IPS-NIHi7 (cell line): Measurements from ENCODE around the gene FIBIN.
"Not testable (repeated sequence)": the region's sequence is repeated elsewhere in the genome, so short reads cannot be mapped to it uniquely, and the experiment has no call there.

Experiments
- DNase-seq: peaks from one replicate; pipeline ENCODE4 v3.0.0; 2012; ENCODE audit warnings: mixed read lengths; ENCODE audit errors: extremely low spot score

FIBIN gene

DNA sequence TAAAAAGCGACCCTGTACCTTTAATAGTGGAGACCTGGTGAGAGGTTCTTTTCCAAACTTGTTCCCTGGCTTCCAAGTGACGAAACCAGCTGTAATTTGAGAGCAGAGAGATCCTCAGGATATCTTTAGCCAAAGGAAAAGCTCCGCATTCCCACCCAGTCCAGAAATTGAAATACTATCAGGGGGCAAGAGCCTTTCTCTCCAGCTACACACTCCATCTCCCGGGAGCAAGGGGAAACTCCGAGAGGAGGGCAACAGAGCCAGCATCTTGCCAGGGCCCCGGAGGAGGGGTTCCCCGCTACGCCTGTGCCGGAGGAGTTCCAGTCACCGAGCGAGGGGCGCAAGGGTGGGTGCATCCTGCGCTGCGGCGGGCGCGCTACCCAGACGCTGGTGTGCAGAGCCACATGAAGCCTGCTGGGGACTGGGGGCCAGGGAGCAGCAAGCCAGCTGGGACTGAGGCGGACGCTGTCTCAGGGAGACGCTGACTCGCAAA lies at the start of gene FIBIN:
TSS of gene FIBIN (plus strand) at position 148 of the 493 bp plus-strand sequence. CDS start 415 bp downstream, outside the sequence.
- peak; percentile 50 for DNase-seq

GRCh38 chr11:26944866-26945664 lies 48.8 kb upstream of the FIBIN start:
- no peak for DNase-seq

DNA sequence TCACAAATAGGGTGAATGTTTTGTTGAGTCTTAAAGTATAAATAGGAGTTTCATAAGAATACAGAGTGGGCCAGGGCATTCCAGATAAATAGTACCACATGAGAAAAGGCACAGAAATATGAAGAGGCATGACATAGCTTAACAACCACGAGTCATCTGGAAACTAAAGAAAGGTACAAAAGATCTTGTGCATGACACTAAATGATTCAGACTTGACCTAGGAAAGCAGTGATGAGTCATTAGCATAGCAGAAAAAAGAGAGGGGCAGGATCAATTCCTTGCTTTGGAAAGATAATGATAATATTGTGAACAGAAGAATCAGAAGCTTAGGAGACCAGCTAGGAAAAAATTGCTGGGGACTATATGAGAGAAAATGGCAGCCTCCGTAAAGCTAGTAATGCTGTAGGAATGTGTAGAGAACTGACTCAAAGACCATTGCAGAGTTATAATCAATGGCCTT lies 47.6 kb upstream of the FIBIN start:
- no peak for DNase-seq

GRCh38 chr11:26947379-26947844 lies 46.5 kb upstream of the FIBIN start:
- no peak for DNase-seq

GRCh38 chr11:26947904-26948639 lies 45.8 kb upstream of the FIBIN start:
- DNase-seq, result no peak

GRCh38 chr11:26948881-26949280 lies 45.0 kb upstream of the FIBIN start:
- no peak for DNase-seq

DNA sequence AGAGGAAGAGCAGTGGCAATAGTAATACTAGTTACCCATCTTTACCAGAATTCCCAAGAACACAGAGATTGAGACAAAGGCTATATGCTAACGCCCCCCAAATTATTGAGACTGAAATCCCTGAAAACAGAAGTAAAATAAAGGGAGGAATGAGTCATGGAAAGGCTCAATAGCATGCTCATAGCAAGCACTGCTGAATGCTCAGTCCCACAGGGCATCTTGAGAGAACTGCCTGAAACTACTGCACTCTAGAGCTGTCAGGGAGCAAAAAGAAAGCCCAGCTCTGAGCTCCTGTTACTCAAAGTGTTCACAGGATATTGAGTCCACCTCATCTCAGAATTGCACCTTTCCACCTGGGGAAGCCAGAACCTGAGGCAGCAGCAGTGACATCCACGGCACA lies 44.1 kb upstream of the FIBIN start:
- no peak for DNase-seq

GRCh38 chr11:26950260-26950719 lies 43.6 kb upstream of the FIBIN start:
- no peak for DNase-seq

DNA sequence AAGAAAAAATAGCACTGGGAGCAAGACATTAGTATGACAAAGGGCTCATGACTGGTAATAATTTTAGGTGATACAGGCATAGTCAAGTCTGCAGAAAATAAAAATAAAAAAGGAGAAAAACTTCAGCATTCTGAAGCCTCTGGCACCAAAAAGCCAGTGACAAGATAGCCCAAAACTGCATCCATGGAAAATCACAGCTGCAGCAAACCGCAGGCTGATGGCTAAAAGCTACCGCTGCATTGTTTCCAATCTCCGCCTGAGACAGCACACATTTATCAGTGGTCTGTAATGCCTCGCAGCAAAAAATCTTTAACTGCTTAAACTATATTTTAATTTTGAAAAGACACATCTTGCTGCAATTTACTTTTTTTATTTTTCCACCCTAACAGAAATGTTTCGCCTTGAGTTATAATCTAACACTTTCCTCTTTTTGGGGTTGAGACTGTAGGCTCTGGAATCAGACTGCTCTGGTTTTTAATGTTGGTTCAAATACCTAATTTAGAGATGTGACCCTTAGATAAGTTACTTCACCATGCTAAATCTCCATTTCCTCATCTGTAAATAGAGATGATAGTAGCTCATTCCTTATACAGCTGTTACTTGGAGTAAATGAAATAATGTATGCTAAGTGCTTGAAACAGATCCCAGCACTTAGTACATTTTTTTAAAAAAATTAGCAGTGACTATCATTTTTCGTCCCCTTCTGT lies 42.0 kb upstream of the FIBIN start:
- DNase-seq, result peak; percentile 33

- no peak for DNase-seq
These were observed 40.0 kb upstream of the FIBIN start for GRCh38 chr11:26953770-26954392.

DNA sequence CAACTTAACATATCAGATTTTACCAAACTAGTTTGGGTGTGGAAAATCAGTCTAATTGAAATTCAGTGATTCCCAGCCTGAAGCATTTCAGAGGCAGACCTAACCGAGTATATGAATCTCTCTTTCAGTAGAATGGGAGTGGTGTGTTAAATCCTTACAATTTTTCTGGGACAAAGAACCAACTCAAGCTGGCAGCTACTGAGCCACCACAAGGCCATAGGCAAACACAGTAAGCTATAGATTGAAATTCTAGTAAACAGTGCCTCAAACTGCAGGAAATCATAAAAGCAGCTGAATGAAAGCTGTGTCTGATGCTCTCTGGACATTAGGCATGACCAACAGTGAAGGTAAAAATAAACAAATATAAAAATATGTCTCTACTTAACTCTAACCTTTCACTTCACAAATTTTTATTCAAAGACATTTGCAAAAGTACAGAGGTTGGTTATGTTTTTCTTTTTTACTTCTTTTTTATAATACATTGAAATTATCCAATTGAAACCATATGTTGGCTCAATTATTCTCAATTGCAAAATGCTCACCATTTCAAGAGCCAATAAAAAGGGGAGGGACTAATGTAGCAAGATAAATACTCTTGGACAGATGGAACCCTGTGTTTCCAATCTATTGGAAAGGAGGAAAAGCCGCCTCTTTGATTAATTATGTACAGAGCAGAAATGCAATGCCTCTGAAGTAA lies 35.8 kb upstream of the FIBIN start:
- DNase-seq, result no peak

GRCh38 chr11:26958702-26959049 lies 35.2 kb upstream of the FIBIN start:
- DNase-seq, result no peak

- no peak for DNase-seq
These were observed 33.6 kb upstream of the FIBIN start for GRCh38 chr11:26960281-26960680.

DNA sequence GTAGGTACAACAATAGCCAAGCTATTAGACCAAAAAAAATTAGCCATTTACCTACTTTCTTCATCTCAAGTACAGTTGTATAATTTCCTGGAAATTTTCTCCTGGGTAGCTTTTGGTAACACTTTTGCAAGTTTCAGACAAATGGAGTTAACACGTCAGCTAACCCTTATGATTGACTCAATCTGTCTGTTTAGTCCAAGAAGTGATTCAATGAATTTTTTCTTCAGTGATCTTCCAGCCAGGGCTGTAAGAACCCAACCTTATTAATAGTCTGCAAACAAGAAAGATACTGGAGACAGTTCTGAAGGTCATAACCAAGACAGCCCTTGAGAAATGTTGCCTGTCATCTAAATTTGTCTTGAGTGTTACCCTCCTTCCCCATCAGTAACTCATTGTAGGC lies 30.1 kb upstream of the FIBIN start:
- DNase-seq, result no peak

- no peak for DNase-seq
These were observed 29.6 kb upstream of the FIBIN start for GRCh38 chr11:26964339-26964738.

GRCh38 chr11:26964847-26965485 lies 28.9 kb upstream of the FIBIN start:
- DNase-seq, result not testable (repeated sequence)

- no peak for DNase-seq
These were observed 22.0 kb upstream of the FIBIN start for GRCh38 chr11:26971961-26972360.

DNA sequence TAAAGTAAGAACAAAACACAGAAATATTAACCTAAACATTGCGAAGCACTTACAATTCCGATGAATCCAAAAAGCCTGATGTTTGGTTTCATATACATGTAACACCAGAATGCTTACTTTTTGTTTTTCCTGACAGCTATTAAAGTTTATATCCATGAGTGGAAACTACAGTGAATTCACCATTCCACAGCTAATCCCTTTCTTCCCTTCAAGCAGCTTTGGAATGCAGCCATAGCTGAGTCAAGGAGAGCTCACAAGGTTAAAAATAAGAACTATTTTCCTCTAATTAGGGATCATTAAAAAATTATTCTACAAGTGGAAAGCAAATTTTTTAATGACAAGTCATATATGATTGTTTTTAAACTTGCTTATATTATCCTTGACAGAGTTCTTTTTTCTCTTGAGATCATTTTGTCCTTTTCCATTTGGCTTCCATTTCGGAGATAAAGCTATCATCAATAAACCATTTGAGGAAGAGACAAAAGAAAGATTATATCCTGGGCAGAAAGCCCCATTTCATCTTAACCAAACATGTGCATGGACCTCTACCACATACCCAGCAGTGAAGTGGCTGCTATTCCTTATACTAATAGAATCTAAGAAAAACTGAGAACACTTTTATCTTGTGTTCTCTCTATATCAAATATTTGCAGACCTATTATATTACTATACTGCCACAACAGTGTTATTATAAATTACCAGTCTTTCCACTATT lies 19.7 kb upstream of the FIBIN start:
- DNase-seq, result no peak

DNA sequence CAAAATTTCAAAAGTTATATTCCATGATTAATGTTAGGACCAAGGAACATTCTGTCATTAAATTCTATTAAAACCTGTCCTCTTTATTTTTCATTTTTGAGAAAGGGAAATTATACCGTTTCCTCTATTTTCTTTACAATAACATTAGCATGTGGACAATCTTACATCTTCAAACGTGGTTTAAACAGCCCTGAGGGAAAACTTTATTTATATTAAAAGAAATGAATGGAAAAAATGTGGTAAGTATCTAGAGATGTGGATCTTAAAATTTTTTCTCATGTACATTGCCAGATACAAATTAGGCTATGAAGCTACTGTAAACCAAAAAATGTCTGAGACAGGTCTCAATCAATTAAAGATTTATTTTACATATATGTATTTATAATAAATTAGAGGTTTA lies 18.9 kb upstream of the FIBIN start:
- DNase-seq, result no peak

DNA sequence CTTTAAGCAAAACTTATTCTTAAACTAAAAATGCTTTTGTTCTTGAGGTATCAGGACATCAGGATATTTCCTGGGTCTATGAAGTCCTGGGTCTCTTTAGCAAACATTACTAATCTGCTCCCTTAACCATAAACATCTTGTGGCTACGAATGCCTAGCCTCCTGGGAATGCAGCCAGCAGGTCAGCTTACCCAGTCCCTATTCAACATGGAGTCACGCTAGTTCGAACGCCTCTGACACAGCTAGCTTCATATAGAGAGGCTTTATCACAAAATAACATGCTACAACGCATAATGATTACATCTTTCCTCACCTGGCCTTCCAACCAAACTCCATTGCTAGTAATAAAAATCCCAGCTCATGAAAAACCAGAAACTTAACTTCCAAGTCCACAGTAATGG lies 17.5 kb upstream of the FIBIN start:
- DNase-seq, result no peak
